Thymus (tissue), 11 donors: ENCODE measurements around the gene BCL6B. TPM values are rescaled to one million over a fixed set of nuclear protein-coding genes. Genes with fewer than 3 reads are reported as not detected.

ENCODE experiments used
- DNase-seq, 9 donors: peaks; one replicate each; pipeline ENCODE4 v3.0.0-alpha.2; 2013; ENCODE audit warnings: low spot score in 9 of 9, low read depth in 6 of 9, missing footprints in 1 of 9
- H3K27ac ChIP-seq, 2 donors: one replicate each; pipeline ENCODE4 v1.5.1; 2013; ENCODE audit warnings: control low read depth in 1 of 2, low read depth in 1 of 2, low read length in 1 of 2, mild to moderate bottlenecking in 1 of 2, moderate library complexity in 1 of 2
- H3K27me3 ChIP-seq, 2 donors: one replicate each; pipeline ENCODE4 v1.5.1; 2013; ENCODE audit warnings: low read length in 1 of 2; ENCODE audit not compliant: control insufficient read depth in 2 of 2, insufficient read depth in 1 of 2
- H3K36me3 ChIP-seq, 2 donors: one replicate each; pipeline ENCODE4 v1.5.1; 2013; ENCODE audit warnings: low read length in 1 of 2, mild to moderate bottlenecking in 1 of 2, moderate library complexity in 1 of 2; ENCODE audit not compliant: control insufficient read depth in 2 of 2, insufficient read depth in 2 of 2
- H3K4me1 ChIP-seq, 2 donors: one replicate each; pipeline ENCODE4 v1.5.1; 2013; ENCODE audit warnings: low read length in 2 of 2; ENCODE audit not compliant: control insufficient read depth in 2 of 2, insufficient read depth in 2 of 2
- H3K4me3 ChIP-seq, 2 donors: one replicate each; pipeline ENCODE4 v1.5.1; 2013; ENCODE audit warnings: low read length in 2 of 2, control low read depth in 1 of 2, mild to moderate bottlenecking in 1 of 2
- H3K9me3 ChIP-seq, 2 donors: one replicate each; pipeline ENCODE4 v1.5.1; 2013; ENCODE audit warnings: low read length in 1 of 2, mild to moderate bottlenecking in 1 of 2; ENCODE audit not compliant: control insufficient read depth in 2 of 2, insufficient read depth in 1 of 2
- WGBS: extraction: QIAGEN DNeasy Blood & Tissue Kit; methylation state at CpG from one replicate; pipeline ENCODE4 v1.1.7; 2013; 5-methylcytosine and 5-hydroxymethylcytosine counted together
- polyA plus RNA-seq: library from polyadenylated mRNA; stranded (reverse); fragments of 200-250 nt; gene quantifications from one replicate; pipeline ENCODE4 v1.2.3, GENCODE V29; 2013
- total RNA-seq: library from RNA; stranded (reverse); fragments of 120-200 nt; gene quantifications from one replicate; pipeline ENCODE4 v1.2.4, GENCODE V29; 2013
- donor health status: healthy.

The BCL6B gene
- total and polyA plus RNA-seq, 2 donors = 2.4 to 3.4 TPM

- no peak overlapping the region for H3K27ac ChIP-seq
- H3K9me3 ChIP-seq = no peaks in the 10 kb centered on the region
- 95% methylated on average over 2 of the region's 2 CpGs for WGBS
- H3K27me3 ChIP-seq = no peaks in the 10 kb centered on the region
- no peak overlapping the region for H3K4me3 ChIP-seq
- peaks cover 29 to 34% of the 10 kb centered on the region in 2 donors for H3K36me3 ChIP-seq
- no peaks in the 10 kb centered on the region for H3K4me1 ChIP-seq
- peak in 5 of 9 donors; percentile 59 to 86 (median 69) for DNase-seq
Measured at GRCh38 chr17:7004398-7005253, 18.2 kb upstream of the BCL6B start.

GRCh38 chr17:7005716-7006115, 17.1 kb upstream of the BCL6B start:
- no peaks in the 10 kb centered on the region for H3K27me3 ChIP-seq
- H3K36me3 ChIP-seq = peaks cover 19 to 23% of the 10 kb centered on the region in 2 donors
- 93% methylated on average over 7 of the region's 7 CpGs for WGBS
- peaks cover 2% of the 10 kb centered on the region in 2 donors for H3K4me1 ChIP-seq
- no peak overlapping the region for H3K4me3 ChIP-seq
- DNase-seq = no peak
- H3K9me3 ChIP-seq = no peaks in the 10 kb centered on the region
- H3K27ac ChIP-seq = no peak overlapping the region

GRCh38 chr17:7007143-7007542, 15.7 kb upstream of the BCL6B start:
- peaks cover 8 to 10% of the 10 kb centered on the region in 2 donors for H3K36me3 ChIP-seq
- no peaks in the 10 kb centered on the region for H3K27me3 ChIP-seq
- no peak overlapping the region for H3K27ac ChIP-seq
- DNase-seq = no peak
- peaks cover 11 to 14% of the 10 kb centered on the region in 2 donors for H3K4me1 ChIP-seq
- H3K4me3 ChIP-seq = no peak overlapping the region
- H3K9me3 ChIP-seq = no peaks in the 10 kb centered on the region
- 95% methylated on average over 2 of the region's 2 CpGs for WGBS

- H3K27ac ChIP-seq = no peak overlapping the region
- H3K4me3 ChIP-seq = no peak overlapping the region
- H3K27me3 ChIP-seq = no peaks in the 10 kb centered on the region
- H3K36me3 ChIP-seq = peaks cover 4 to 5% of the 10 kb centered on the region in 2 donors
- H3K4me1 ChIP-seq = peaks cover 27 to 32% of the 10 kb centered on the region in 2 donors
- no peaks in the 10 kb centered on the region for H3K9me3 ChIP-seq
- 98% methylated on average over 2 of the region's 2 CpGs for WGBS
- DNase-seq = no peak
Measured at GRCh38 chr17:7010523-7010922, 12.3 kb upstream of the BCL6B start.

- Histone ChIP-seq H3K4me3 (peak overlapping the region; percentile 80 to 93), H3K9me3 (no peaks in the 10 kb centered on the region), H3K4me1 (peaks cover 33 to 40% of the 10 kb centered on the region in 2 donors), H3K27me3 (no peaks in the 10 kb centered on the region), H3K36me3 (peaks cover 5% of the 10 kb centered on the region in 2 donors), H3K27ac (no peak overlapping the region)
- DNase-seq = no peak
- 67% methylated on average over 14 of the region's 14 CpGs for WGBS
Measured at GRCh38 chr17:7011415-7011814, 11.4 kb upstream of the BCL6B start.

- Histone ChIP-seq H3K4me1 (peaks cover 33 to 45% of the 10 kb centered on the region in 2 donors), H3K4me3 (peak overlapping the region; percentile 80 to 93), H3K27ac (peak overlapping the region; percentile 89 to 90), H3K27me3 (no peaks in the 10 kb centered on the region), H3K9me3 (no peaks in the 10 kb centered on the region), H3K36me3 (peaks cover 4 to 10% of the 10 kb centered on the region in 2 donors)
- no peak for DNase-seq
- WGBS = 1% methylated on average over 6 of the region's 6 CpGs
Measured at GRCh38 chr17:7011942-7012254, 11.0 kb upstream of the BCL6B start.

GRCh38 chr17:7014261-7014994, 8.4 kb upstream of the BCL6B start:
- Histone ChIP-seq H3K36me3 (peaks cover 5 to 13% of the 10 kb centered on the region in 2 donors), H3K4me3 (peak overlapping the region; percentile 80 to 93), H3K27ac (peak overlapping the region; percentile 89 to 90), H3K9me3 (no peaks in the 10 kb centered on the region), H3K27me3 (no peaks in the 10 kb centered on the region), H3K4me1 (peaks cover 35 to 66% of the 10 kb centered on the region in 2 donors)
- WGBS = 2% methylated on average over 75 of the region's 75 CpGs
- peak in 8 of 9 donors; percentile 82 to 97 (median 94) for DNase-seq

GRCh38 chr17:7014995-7015958, 7.6 kb upstream of the BCL6B start:
- Histone ChIP-seq H3K27ac (peak overlapping the region; percentile 89 to 95), H3K4me1 (peaks cover 35 to 69% of the 10 kb centered on the region in 2 donors), H3K36me3 (peaks cover 5 to 13% of the 10 kb centered on the region in 2 donors), H3K27me3 (peaks cover 0 to 5% of the 10 kb centered on the region in 2 donors), H3K9me3 (no peaks in the 10 kb centered on the region), H3K4me3 (peak overlapping the region; percentile 80 to 93)
- WGBS = 5% methylated on average over 56 of the region's 56 CpGs
- DNase-seq = peak in 1 of 9 donors; percentile 28
